Left lung (tissue), 14 donors: Measurements from ENCODE around the gene NCKAP1. TPM values are rescaled to one million over a fixed set of nuclear protein-coding genes. Genes with fewer than 3 reads are reported as not detected.

ENCODE experiments used
- ATAC-seq: fragments of 200-7000 bp; cut with Tn5 transposase; one replicate; pipeline ENCODE4 v1.9.1; 2020; ENCODE audit warnings: moderate library complexity
- DNase-seq, 4 donors: peaks; one replicate each; pipeline ENCODE4 v3.0.0-alpha.2; 2013 to 2020
- H3K27ac ChIP-seq, 2 donors: fragments of 200-600 bp; sonication (generic) in 1 of 2; one replicate each; pipeline versions ENCODE4 v1.5.0 to v1.8.0; 2020 to 2021
- H3K27me3 ChIP-seq, 2 donors: fragments of 200-600 bp; sonication (generic) in 1 of 2; one replicate each; pipeline versions ENCODE4 v1.5.0 to v1.8.0; 2020 to 2021
- H3K36me3 ChIP-seq, 2 donors: fragments of 200-600 bp; sonication (generic) in 1 of 2; one replicate each; pipeline versions ENCODE4 v1.5.0 to v1.8.0; 2020 to 2021
- H3K4me1 ChIP-seq, 2 donors: fragments of 200-600 bp; one replicate each; pipeline ENCODE4 v1.8.0; 2021
- H3K4me3 ChIP-seq, 2 donors: fragments of 200-600 bp; sonication (generic) in 1 of 2; one replicate each; pipeline versions ENCODE4 v1.5.0 to v1.8.0; 2020 to 2021; ENCODE audit warnings: mild to moderate bottlenecking in 1 of 2
- H3K9me3 ChIP-seq, 2 donors: fragments of 200-600 bp; sonication (generic) in 1 of 2; one replicate each; pipeline versions ENCODE4 v1.5.0 to v1.8.0; 2020 to 2021
- CTCF ChIP-seq, 2 donors: fragments of 200-600 bp; sonication (generic) in 1 of 2; IDR thresholded peaks; one replicate each; pipeline versions ENCODE4 v1.5.0 to v1.8.0; 2021; ENCODE audit warnings: antibody characterized with exemption in 2 of 2
- intact Hi-C, 2 donors: fragments of 100-400 bp; cut with DNase I; formaldehyde crosslinking; loops; one replicate each; pipeline versions ENCODE4 v1.11.2 to v1.14.2; 2022
- long read RNA-seq, 12 donors: library from polyadenylated mRNA in 2 of 12; unstranded in 2 of 12; transcript quantifications; one replicate each; pipeline ENCODE4 v2.0.0 and lab custom pipeline, GENCODE V29; 2019 to 2026
- polyA plus RNA-seq, 6 donors: library from polyadenylated mRNA; unstranded; fragments of 120-200 nt; gene quantifications; one replicate each; pipeline ENCODE4 v1.2.1, GENCODE V29; 2013; ENCODE audit not compliant: insufficient read length in 6 of 6
- total RNA-seq, 2 donors: library from RNA; stranded (reverse); fragmentation: NEBNext Ultra II Directional; extraction: Animal tissue kit (Norgen Biotek cat#: 25700); gene quantifications; one replicate each; pipeline ENCODE4 v1.2.1, GENCODE V29; 2021
- donor health status: DM: no; HTN: yes; CAD: no.
- donor health status: DM: no; HTN: no; CAD: no.

NCKAP1 gene
- total RNA-seq (100 to 1,000 TPM; 119 to 128 TPM), polyA plus RNA-seq (100 to 1,000 TPM in 5 of 6 donors, 10 to 100 TPM in 1; 98.3 to 127 (median 111) TPM)
- long read RNA-seq, donor 1, full-length matches to known transcripts, result 7 of 33 reads
- long read RNA-seq, donor 1, partial matches to known transcripts, result 26 of 33 reads
- long read RNA-seq, donor 1, other reads (novel, unspliced or antisense), result 0 of 33 reads
- long read RNA-seq, donor 2, full-length matches to known transcripts, result 8 of 18 reads
- long read RNA-seq, donor 2, partial matches to known transcripts, result 10 of 18 reads
- long read RNA-seq, donor 2, other reads (novel, unspliced or antisense), result 0 of 18 reads
- long read RNA-seq, donor 3, full-length matches to known transcripts, result 16 of 27 reads
- long read RNA-seq, donor 3, partial matches to known transcripts, result 11 of 27 reads
- long read RNA-seq, donor 3, other reads (novel, unspliced or antisense), result 0 of 27 reads
- long read RNA-seq, donor 4, partial matches to known transcripts, result 3 of 3 reads
- long read RNA-seq, donor 4, other reads (novel, unspliced or antisense), result 0 of 3 reads
- long read RNA-seq, donor 5, full-length matches to known transcripts, result 5 of 16 reads
- long read RNA-seq, donor 5, partial matches to known transcripts, result 11 of 16 reads
- long read RNA-seq, donor 5, other reads (novel, unspliced or antisense), result 0 of 16 reads
- long read RNA-seq, donor 6, full-length matches to known transcripts, result 12 of 12 reads
- long read RNA-seq, donor 6, partial matches to known transcripts, result 0 of 12 reads
- long read RNA-seq, donor 6, other reads (novel, unspliced or antisense), result 0 of 12 reads
- long read RNA-seq, donor 7, full-length matches to known transcripts, result 11 of 18 reads
- long read RNA-seq, donor 7, partial matches to known transcripts, result 7 of 18 reads
- long read RNA-seq, donor 7, other reads (novel, unspliced or antisense), result 0 of 18 reads
- long read RNA-seq, donor 8, full-length matches to known transcripts, result 11 of 11 reads
- long read RNA-seq, donor 8, partial matches to known transcripts, result 0 of 11 reads
- long read RNA-seq, donor 8, other reads (novel, unspliced or antisense), result 0 of 11 reads
- long read RNA-seq, donor 9, result 0 reads
- long read RNA-seq, donor 10, result 0 reads
- long read RNA-seq, donor 11, full-length matches to known transcripts, result 14 of 24 reads
- long read RNA-seq, donor 11, partial matches to known transcripts, result 10 of 24 reads
- long read RNA-seq, donor 11, other reads (novel, unspliced or antisense), result 0 of 24 reads
- long read RNA-seq, donor 12, full-length matches to known transcripts, result 5 of 5 reads
- long read RNA-seq, donor 12, partial matches to known transcripts, result 0 of 5 reads
- long read RNA-seq, donor 12, other reads (novel, unspliced or antisense), result 0 of 5 reads

GRCh38 chr2:183038341-183039300 is at the start of gene NCKAP1:
Gene NCKAP1 (minus strand): TSS chr2:183038457. CDS start chr2:183038099, 358 bp downstream.
- ATAC-seq (peak; percentile 96), DNase-seq (peak; percentile 80 to 97 (median 90))
- Histone ChIP-seq H3K4me1 (peaks cover 4 to 32% of the 10 kb centered on the region in 2 donors), H3K27ac (peak within 1 kb of the TSS; percentile 93 to 99), H3K27me3 (peaks cover 0 to 92% of the 10 kb centered on the region in 2 donors), H3K9me3 (no peaks in the 10 kb centered on the region), H3K4me3 (peak within 1 kb of the TSS; percentile 56 to 64), H3K36me3 (no peaks in the 10 kb centered on the region)
- intact Hi-C loops, result no loop called here
- TF ChIP-seq CTCF (IDR thresholded peaks at IDR 0.05), result peak; percentile 87 to 95

DNA sequence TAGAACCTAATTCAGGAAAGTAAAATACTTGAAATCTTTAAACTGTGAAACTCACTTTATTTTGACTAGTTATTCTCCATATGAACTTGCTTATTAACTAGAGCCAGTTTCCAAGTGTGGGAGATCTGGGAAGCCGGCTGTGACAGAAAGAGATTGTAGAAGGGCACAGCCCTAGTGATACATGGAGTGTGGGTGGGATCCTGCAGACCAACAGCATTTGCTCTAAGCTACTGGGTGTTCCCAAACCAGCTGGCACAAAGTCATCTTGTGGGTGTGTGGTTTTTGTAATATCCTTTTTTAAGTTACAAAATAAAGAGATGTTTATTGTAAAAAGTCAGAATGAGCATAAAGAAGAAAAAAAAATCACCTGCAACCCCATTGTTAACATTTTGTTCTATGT is 43.7 kb upstream of the NCKAP1 start:
- peaks cover 0 to 5% of the 10 kb centered on the region in 2 donors for H3K27me3 ChIP-seq
- peaks cover 0 to 15% of the 10 kb centered on the region in 2 donors for H3K4me1 ChIP-seq
- no peak for TF ChIP-seq CTCF (IDR thresholded peaks at IDR 0.05)
- intact Hi-C loops, result no loop called here
- no peak overlapping the region for H3K27ac ChIP-seq
- no peak overlapping the region for H3K4me3 ChIP-seq
- no peaks in the 10 kb centered on the region for H3K36me3 ChIP-seq
- H3K9me3 ChIP-seq, result no peaks in the 10 kb centered on the region
- DNase-seq, result no peak
- ATAC-seq, result no peak

DNA sequence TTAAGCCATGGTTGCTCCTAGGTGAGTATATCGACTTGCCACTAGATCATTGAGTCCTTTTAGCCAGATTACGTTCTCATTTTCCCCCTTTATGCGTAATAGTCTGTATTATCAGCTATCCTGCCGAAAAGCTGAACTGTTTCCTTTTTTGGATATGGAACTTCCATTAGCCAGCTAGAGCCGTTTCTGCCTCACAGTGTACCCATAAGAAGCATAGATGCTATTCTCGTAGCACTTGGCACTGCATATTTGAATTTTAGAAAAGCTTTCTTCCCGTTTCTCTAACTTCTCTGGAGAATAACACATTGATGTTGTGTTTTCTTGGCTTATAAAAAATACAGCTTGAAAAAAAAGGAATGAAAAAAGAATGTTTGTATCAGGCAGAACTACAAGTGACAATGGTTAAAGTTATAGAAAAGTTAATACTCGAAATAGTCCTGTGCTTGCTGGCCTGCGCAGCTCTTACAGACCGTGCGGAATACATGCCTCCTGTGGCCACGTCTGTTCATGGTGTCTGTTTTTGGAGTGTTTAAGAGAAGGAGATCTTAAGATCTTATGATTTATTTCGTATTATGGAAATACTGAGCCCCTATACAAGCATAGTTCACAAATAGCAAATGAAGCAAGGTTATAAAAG is 41.0 kb upstream of the NCKAP1 start:
- no peak for TF ChIP-seq CTCF (IDR thresholded peaks at IDR 0.05)
- Histone ChIP-seq H3K4me3 (peak overlapping the region; percentile 51 to 59), H3K27me3 (peaks cover 0 to 6% of the 10 kb centered on the region in 2 donors), H3K36me3 (no peaks in the 10 kb centered on the region), H3K9me3 (no peaks in the 10 kb centered on the region), H3K27ac (peak overlapping the region; percentile 84 to 88), H3K4me1 (peaks cover 0 to 15% of the 10 kb centered on the region in 2 donors)
- DNase-seq (no peak), ATAC-seq (peak; percentile 48)
- intact Hi-C loops, result no loop called here
